HT-29 (cell line): Measurements from ENCODE around the gene VPS50. TPM values are rescaled to one million over a fixed set of nuclear protein-coding genes. Genes with fewer than 3 reads are reported as not detected.
"Not testable (repeated sequence)": the region's sequence is repeated elsewhere in the genome, so short reads cannot be mapped to it uniquely, and the experiment has no call there.

Source experiments
- DNase-seq: peaks from one replicate; pipeline ENCODE4 v3.0.0-alpha.2; 2015; ENCODE audit warnings: low spot score
- total RNA-seq: library from RNA; depleted of rRNA; stranded (reverse); fragments of >200 nt; shearing (Covaris generic); gene quantifications from 2 replicates; pipeline ENCODE4 v1.2.3, GENCODE V29; 2014

The VPS50 gene
- total RNA-seq, 1 experiment from 2014 or later: 15.9 TPM

GRCh38 chr7:93327006-93327633, 95.0 kb downstream of the VPS50 start:
- DNase-seq: no peak

- no peak for DNase-seq
These were observed 99.5 kb downstream of the VPS50 start for GRCh38 chr7:93331706-93332105.

- DNase-seq: no peak
These were observed 100.0 kb downstream of the VPS50 start for GRCh38 chr7:93332172-93332571.

GRCh38 chr7:93337052-93337451, 104.9 kb downstream of the VPS50 start:
- DNase-seq: no peak

GRCh38 chr7:93342178-93342577, 110.0 kb downstream of the VPS50 start:
- DNase-seq: not testable (repeated sequence)

- DNase-seq: no peak
These were observed 118.2 kb downstream of the VPS50 start for GRCh38 chr7:93350338-93350737.

GRCh38 chr7:93352881-93353280, 120.7 kb downstream of the VPS50 start:
- DNase-seq: no peak

GRCh38 chr7:93354815-93355214, 122.6 kb downstream of the VPS50 start:
- no peak for DNase-seq

- DNase-seq: no peak
These were observed 127.5 kb downstream of the VPS50 start for GRCh38 chr7:93359520-93360198.

GRCh38 chr7:93361853-93362252, 129.7 kb downstream of the VPS50 start:
- DNase-seq: no peak

- no peak for DNase-seq
These were observed 132.6 kb downstream of the VPS50 start for GRCh38 chr7:93364806-93365205.

- no peak for DNase-seq
These were observed 133.2 kb downstream of the VPS50 start for GRCh38 chr7:93365341-93365740.

GRCh38 chr7:93366816-93367215, 134.7 kb downstream of the VPS50 start:
- no peak for DNase-seq

- DNase-seq: no peak
These were observed 135.1 kb downstream of the VPS50 start for GRCh38 chr7:93367254-93367653.

- not testable (repeated sequence) for DNase-seq
These were observed 138.8 kb downstream of the VPS50 start for GRCh38 chr7:93370937-93371336.

- no peak for DNase-seq
These were observed 141.4 kb downstream of the VPS50 start for GRCh38 chr7:93373537-93373936.

GRCh38 chr7:93374345-93374940, 142.3 kb downstream of the VPS50 start:
- DNase-seq: peak; percentile 57

- DNase-seq: no peak
These were observed 143.4 kb downstream of the VPS50 start for GRCh38 chr7:93375603-93376002.

- DNase-seq: no peak
These were observed 146.1 kb downstream of the VPS50 start for GRCh38 chr7:93378131-93378760.

- no peak for DNase-seq
These were observed 150.2 kb downstream of the VPS50 start for GRCh38 chr7:93382362-93382761.

- no peak for DNase-seq
These were observed 158.5 kb downstream of the VPS50 start for GRCh38 chr7:93390660-93391059.

GRCh38 chr7:93392984-93393383, 160.8 kb downstream of the VPS50 start:
- DNase-seq: no peak

- no peak for DNase-seq
These were observed 167.5 kb downstream of the VPS50 start for GRCh38 chr7:93399642-93400041.
